GM11168 (cell line): Measurements from ENCODE around the gene MAML3.

ENCODE experiments used
- in situ Hi-C: fragments of 300-500 bp; cut with MboI; formaldehyde crosslinking; loops from one replicate; pipeline ENCODE4 v1.12.0; 2022; ENCODE audit warnings: low sequenced_read_pairs; ENCODE audit not compliant: unreplicated experiment

MAML3 gene

DNA sequence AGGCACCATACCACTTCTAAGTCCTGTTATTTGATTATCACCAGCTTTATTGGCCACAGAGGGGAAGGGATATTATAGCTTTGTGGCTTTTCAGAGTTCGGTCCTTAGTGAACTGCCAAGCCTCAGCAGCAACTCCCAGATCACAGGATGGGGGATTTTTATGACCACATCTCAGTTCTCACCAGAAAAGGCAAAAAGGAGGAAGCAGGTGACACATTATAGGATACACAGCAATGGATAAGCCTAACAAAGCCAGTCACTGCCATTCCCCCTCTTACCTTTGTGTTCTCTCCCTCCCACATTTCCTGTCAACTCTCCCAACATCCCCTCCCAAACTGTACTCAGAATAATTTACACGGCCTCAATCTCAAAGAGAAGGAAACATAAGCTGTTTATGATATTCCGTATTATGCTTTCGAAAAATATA, 345.6 kb downstream of the MAML3 start:
- in situ Hi-C loops: loop anchor here (25.0 kb wide), 1 partner anchor 454 kb away; no protein-coding TSS in a partner anchor

GRCh38 chr4:139807483-139807882, 346.5 kb downstream of the MAML3 start:
- in situ Hi-C loops: loop anchor here (25.0 kb wide), 1 partner anchor 455 kb away; no protein-coding TSS in a partner anchor

GRCh38 chr4:139806929-139807328, 347.1 kb downstream of the MAML3 start:
- in situ Hi-C loops: loop anchor here (25.0 kb wide), 1 partner anchor 455 kb away; no protein-coding TSS in a partner anchor

DNA sequence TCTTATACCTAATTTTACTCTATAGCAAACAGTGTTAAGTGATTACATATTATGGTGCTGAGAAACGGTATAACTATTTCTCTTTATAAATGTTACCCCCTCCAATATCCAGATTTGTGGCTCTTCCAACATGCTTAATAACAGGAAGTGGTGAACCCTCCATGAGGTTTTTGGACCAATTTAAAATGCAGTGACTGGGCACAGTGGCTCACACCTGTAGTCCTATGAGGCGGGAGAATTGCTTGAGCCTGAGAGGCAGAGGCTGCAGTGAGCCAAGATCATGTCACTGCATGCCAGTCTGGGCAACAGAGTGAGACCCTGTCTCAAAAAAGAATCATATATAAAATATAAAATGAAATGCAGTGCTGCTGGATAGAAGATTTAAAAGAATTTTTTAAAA, 351.1 kb downstream of the MAML3 start:
- in situ Hi-C loops: loop anchor here (25.0 kb wide), 1 partner anchor 459 kb away; no protein-coding TSS in a partner anchor

DNA sequence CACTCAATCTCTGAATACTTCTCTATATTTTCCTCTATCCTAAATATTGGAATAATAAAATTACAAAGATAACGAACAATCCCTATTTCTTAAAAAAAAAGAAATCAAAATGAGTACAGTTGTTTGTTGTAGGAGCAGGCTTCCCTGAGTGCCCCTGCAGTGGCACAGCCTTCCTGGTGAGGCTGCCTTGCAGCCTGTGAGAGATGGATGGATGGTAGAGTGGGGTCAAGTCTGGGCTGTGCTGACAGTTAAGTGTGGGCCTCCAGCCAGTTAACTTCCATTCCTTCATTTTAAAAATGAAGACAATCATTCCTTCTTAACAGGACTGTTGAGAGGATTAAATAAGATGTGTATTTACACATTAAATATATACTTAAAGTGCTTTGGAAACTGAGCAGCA, 351.5 kb downstream of the MAML3 start:
- in situ Hi-C loops: loop anchor here (25.0 kb wide), 1 partner anchor 460 kb away; no protein-coding TSS in a partner anchor

DNA sequence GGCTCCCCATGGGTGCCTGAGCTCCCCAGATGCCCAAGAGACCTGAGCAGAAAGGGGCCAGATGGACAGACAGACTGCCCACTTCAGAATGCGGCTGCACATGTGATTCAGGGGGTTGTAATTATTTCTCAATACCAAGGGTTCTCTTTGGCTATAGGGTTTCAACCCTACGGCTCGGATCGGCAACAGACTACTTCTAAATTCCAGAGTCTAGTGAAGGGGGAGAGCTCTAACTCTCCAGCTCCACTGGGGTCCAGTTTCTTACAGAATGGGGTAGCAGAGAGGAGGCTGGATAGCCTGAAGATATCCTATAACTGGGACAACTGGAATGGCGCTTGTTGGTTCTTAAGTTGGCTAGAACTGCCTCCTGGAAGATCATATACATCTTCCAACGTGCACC, 352.1 kb downstream of the MAML3 start:
- in situ Hi-C loops: loop anchor here (25.0 kb wide), 1 partner anchor 460 kb away; no protein-coding TSS in a partner anchor

- in situ Hi-C loops: loop anchor here (25.0 kb wide), 1 partner anchor 462 kb away; no protein-coding TSS in a partner anchor
Observed at GRCh38 chr4:139800082-139800481, 353.9 kb downstream of the MAML3 start.

DNA sequence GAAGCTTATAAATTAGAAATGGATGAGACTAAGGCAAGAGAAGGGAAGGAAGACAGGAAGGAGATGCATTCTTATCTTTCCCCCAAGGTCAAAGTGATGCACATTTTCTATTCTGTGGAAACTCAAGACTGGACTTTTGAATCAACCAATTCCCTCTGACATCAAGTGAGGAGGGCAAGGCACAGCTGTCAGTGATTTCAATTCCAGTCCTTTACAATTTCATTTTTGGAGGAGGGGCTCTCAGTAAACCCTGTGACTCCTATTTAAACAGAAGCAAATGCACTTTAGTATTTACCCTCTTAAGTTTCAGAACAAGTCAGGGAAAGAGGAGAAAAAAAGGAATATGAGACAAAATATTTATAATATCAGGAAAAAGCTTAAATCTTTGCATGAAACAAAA, 354.4 kb downstream of the MAML3 start:
- in situ Hi-C loops: loop anchor here (25.0 kb wide), 1 partner anchor 463 kb away; no protein-coding TSS in a partner anchor

GRCh38 chr4:139798456-139798855, 355.5 kb downstream of the MAML3 start:
- in situ Hi-C loops: no loop called here

- in situ Hi-C loops: no loop called here
Observed at GRCh38 chr4:139797287-139797686, 356.7 kb downstream of the MAML3 start.

GRCh38 chr4:139795527-139796314, 358.3 kb downstream of the MAML3 start:
- in situ Hi-C loops: no loop called here

DNA sequence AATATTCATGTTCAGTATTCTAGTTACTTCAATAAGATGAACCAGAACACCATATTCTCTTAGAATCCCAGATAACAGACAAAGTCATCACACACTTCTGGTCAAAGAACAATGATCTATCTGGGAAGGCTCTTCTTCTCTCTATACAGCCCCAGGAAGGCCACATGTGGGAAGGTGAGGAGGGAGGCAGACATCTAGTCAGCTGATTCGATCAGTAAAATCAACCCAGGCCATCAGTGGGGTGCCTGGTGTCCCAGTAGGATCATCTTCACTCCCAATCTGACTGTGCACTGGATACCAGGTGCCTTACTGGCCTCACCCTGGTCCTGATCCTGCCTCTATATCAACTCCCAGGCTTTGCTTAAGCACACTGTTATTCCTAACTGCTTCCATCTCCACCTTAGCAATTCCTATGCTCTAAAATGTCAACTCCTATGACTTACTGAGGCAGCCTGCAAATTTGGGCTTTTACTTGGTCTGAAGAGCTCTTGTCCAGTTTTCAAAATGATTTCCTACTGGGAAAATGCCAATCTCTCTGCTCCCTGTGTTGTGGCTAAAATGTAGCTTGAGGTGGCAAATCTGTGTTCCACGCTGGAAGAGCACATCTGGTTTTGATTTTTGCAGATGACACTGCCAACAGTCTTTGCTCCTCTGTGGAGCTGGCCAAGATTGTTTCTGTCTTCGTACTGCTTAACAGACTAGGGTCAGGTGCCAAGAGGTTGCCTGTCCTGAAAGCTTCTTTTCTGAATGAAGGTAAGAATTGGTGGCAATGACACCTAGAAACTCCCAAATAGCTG, 359.6 kb downstream of the MAML3 start:
- in situ Hi-C loops: no loop called here

GRCh38 chr4:139791681-139792080, 362.3 kb downstream of the MAML3 start:
- in situ Hi-C loops: no loop called here

- in situ Hi-C loops: no loop called here
Observed at GRCh38 chr4:139790291-139790690, 363.7 kb downstream of the MAML3 start.

GRCh38 chr4:139789096-139789654, 364.8 kb downstream of the MAML3 start:
- in situ Hi-C loops: no loop called here

GRCh38 chr4:139786494-139787354, 367.3 kb downstream of the MAML3 start:
- in situ Hi-C loops: no loop called here

- in situ Hi-C loops: no loop called here
Observed at GRCh38 chr4:139785356-139785755, 368.6 kb downstream of the MAML3 start.

GRCh38 chr4:139783741-139784484, 370.1 kb downstream of the MAML3 start:
- in situ Hi-C loops: no loop called here

- in situ Hi-C loops: no loop called here
Observed at GRCh38 chr4:139782926-139783522, 371.0 kb downstream of the MAML3 start.
